ENCODE results near the gene LEFTY1.
"Not testable (repeated sequence)": the region's sequence is repeated elsewhere in the genome, so short reads cannot be mapped to it uniquely, and the experiment has no call there.

The LEFTY1 gene, protein sequence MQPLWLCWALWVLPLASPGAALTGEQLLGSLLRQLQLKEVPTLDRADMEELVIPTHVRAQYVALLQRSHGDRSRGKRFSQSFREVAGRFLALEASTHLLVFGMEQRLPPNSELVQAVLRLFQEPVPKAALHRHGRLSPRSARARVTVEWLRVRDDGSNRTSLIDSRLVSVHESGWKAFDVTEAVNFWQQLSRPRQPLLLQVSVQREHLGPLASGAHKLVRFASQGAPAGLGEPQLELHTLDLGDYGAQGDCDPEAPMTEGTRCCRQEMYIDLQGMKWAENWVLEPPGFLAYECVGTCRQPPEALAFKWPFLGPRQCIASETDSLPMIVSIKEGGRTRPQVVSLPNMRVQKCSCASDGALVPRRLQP

DNA sequence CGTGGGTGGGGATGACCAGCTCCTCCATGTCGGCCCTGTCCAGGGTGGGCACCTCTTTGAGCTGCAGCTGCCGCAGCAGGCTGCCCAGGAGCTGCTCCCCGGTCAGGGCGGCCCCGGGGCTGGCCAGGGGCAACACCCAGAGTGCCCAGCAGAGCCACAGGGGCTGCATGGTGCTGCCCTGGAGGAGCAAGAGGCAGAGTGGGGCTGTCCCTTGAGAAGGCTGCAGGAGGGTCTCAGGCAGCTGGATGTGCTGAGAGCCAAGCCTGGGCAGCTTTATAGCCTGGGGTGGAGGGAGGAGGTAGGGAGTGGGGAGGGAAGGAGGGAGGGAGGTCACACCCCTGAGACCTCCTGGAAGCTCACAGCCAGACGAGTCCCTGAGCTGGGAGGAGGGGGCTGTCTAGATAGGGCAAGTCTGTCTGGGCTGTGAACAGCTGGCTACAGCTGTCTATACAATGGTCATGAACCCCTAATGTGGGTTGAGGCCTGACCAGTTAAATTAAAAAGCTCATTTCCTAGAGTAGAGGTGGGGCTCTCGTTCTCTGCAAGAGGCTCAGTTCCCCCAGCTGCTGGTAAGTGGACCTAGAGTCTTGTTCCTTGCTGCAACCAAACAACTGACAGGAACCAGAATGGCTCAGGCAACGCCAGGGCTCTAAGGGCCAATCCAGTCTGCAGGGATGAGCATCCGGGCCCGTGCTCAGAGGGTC lies at the start of gene LEFTY1:
LEFTY1 (minus strand) TSS at position 249 of the 704 bp plus-strand sequence; CDS start at position 169, 80 bp downstream.
- DNase-seq, result no peak

DNA sequence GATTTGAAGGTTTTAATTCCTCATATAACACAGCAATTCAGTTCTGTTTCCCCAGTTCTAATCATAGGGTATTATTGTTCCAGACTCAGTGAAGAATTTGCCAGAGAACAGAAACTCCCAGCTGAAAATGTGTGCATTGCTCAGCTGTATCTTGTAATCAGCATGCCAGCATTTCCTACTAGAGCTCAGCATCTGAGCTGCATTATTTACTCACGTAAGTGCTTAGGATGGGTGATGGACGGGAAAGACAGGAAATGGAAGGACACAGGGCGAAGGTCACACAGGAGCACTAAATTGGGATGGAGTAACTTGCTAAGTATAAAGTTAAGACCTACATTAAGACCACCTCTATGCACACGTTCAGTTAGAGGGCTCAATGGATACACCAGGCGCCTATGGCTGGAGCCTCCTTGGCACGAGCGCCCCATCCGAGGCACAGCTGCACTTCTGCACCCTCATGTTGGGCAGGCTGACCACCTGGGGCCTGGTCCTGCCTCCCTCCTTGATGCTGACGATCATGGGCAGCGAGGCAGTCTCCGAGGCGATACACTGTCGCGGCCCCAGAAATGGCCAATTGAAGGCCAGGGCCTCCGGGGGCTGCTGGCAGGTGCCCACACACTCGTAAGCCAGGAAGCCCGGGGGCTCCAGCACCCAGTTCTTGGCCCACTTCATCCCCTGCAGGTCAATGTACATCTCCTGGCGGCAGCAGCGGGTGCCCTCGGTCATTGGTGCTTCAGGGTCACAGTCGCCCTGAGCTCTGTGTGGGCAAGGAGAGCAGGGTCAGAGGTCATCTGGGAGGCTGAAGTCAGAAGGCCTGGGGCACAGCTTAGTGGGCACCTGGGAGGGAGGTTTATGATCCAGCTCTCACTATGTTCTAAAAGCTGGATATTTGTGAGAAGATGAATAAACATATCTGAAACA lies 48.4 kb upstream of the LEFTY1 start:
- DNase-seq, result no peak

DNA sequence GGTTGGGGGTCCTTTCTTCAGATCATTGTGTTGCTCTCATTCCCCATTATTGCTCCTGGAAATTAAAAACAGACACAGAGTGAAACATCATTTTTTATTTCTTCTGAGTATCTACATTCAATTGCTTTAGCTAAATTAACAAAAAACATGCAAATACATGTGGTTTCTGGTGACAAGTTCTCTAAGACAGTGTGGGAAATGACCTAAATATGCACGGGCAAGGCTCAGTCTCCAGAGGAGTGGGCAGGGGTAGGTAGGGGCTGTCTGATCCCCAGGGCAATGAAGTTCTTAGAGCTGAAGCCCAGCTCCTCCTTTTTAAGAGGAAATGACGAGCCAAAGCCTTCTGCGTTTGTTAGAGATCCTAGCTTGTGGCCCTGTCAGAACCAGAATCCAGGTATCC lies 47.6 kb upstream of the LEFTY1 start:
- no peak for DNase-seq

DNA sequence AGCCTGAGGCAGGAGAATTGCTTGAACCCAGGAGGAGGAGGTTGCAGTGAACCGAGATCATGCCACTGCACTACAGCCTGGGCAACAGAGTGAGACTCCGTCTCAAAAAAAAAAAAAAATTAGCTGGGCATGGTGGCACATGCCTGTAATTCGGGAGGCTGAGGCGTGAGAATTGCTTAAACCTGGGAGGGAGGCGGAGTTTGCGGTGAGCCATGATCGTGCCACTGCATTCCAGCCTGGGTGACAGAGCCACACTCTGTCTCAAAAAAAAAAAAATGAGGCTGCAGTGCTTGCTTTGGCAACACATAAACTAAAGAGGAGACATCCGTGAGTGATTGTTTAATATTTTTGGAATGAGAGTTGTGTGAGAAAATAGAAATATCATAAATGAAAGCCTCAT lies 47.1 kb upstream of the LEFTY1 start:
- DNase-seq, result not testable (repeated sequence)

DNA sequence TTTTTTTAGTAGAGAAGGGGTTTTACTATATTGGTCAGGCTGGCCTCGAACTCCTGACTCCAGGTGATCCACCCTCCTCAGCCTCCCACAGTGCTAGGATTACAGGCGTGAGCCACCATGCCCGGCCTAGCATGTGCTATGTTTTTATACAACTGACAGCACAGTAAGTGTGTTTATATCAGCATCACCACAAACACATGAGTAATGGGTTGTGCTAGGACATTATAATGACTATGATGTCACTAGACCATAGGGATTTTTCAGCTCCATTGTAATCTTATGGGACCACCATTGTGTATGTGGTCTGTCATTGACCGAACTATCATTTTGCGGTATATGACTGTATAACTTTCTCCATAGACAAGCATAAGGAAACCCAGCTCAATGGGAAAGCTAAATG lies 45.8 kb upstream of the LEFTY1 start:
- DNase-seq, result no peak

DNA sequence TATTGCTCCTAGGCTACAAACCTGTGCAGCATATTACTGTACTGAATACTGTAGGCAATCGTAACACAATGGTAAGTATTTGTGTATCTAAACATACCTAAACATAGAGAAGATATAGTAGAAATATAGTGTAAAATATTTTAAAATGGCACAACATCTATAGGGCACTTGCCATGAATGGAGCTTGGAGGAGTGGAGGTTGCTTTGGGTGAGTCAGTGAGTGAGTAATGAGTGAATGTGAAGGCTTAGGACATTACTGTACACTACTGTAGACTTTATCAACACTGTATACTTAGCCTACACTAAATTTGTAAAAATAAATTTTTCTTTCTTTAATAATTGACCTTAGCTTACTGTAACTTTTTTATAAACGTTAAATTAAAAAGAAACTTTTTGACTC lies 44.1 kb upstream of the LEFTY1 start:
- DNase-seq, result no peak

DNA sequence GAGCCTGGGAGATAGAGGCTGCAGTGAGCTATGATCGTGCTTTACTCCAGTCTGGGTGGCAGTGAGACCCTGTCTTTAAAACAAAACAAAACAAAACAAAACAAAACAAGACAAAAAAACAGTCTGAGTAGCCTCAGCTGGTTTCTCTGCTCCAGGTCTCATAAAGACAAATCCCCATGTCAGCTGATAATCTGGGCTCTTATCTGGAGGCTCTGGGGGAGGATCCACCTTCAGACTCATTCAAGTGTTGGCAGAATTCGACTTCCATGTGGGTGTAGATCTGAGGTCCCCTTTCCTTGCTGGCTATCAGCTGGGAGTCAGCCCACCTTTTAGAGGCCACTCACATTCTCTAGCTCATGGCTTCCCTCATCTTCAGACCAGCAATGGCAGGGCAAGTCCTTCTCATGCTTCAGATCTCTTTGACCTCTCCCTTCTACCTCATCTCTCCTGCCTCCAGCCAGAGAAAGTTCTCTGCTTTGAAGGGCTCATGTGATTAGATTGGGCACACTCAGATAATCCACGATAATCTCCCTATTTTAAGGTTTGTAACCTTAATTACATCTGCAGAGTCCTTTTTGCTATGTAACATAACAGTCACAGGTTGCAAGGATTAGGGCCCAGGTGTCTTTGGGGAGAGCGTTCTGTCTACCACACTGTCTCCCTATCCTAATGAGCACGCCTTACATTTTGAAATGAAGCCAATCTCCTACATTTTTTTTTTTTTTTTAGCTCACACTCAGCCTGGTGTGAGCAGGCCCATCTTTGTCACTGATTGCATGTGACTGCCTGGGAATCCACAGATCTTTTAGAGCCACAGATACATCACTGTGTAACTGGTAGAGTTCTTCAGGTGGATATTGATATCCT lies 42.6 kb upstream of the LEFTY1 start:
- DNase-seq, result no peak

DNA sequence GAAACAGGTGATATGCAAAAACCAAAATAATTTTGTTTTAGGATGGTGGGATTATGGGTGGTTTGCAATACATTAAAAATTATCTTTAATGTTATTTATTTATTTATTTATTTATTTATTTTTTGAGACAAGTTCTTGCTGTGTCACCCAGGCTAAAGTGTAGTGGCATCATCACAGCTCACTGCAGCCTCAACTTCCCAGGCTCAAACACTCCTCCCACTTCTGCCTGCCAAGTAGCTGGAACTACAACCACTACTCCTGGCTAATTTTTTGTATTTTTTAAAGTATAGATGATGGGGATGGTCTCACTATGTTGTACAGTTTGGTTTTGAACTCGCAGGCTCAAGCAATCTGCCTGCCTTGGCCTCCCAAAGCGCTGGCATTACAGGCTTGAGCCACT lies 41.6 kb upstream of the LEFTY1 start:
- no peak for DNase-seq

DNA sequence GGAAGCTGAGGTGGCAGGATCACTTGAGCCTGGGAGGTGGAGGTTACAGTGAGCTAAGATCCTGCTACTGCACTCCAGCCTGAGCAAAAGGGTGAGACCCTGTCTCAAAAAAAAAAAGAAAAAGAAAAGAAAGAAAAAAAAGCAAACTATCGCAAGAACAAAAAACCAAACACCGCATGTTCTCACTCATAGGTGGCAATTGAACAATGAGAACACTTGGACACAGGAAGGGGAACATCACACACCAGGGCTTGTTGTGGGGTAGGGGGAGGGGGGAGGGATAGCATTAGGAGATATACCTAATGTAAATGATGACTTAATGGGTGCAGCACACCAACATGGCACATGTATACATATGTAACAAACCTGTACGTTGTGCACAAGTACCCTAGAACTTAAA lies 40.5 kb upstream of the LEFTY1 start:
- not testable (repeated sequence) for DNase-seq

DNA sequence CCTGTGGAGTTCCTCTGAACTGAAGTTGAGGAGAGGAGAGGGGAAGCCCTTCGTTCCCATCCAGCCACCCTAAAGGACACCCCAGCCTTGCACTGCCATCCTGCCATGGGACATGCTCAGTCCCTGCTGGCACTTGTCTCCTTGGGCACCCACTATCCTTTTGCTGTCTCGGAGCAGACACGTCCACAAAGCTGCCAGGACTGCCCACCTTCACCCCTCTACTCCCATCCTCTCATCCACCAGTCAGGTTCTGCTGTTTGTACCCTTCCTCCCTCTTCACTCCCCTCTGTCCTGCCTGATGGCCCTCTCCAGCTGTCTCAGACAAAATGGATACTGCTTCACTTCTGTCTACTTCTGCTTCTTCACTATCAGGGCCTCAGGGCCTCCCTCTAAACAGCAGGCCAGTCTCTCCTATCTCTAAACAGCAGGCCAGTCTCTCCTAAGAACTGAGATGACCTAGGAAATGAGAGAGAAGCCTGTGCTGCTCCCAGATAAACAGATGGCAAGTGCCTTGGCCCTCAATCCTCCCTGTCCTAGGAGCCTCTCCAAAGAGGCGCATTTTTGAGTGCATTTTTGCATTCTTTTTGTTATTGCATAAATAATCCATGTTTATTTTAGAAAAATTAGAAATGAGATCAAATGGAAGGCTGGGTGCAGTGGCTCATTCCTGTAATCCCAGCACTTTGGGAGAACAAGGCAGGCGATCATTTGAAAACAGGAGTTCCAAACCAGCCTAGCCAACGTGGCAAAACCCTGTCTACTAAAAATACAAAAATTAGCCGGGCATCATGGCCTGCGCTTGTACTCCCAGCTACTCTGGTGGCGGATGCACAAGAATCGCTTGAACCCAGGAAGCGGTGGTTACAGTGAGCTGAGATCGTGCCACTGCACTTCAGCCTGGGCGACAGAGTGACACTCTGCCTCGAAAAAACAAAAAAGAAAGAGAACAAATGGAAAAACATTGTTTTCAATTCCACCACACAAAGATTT lies 39.5 kb upstream of the LEFTY1 start:
- peak; percentile 19 for DNase-seq

DNA sequence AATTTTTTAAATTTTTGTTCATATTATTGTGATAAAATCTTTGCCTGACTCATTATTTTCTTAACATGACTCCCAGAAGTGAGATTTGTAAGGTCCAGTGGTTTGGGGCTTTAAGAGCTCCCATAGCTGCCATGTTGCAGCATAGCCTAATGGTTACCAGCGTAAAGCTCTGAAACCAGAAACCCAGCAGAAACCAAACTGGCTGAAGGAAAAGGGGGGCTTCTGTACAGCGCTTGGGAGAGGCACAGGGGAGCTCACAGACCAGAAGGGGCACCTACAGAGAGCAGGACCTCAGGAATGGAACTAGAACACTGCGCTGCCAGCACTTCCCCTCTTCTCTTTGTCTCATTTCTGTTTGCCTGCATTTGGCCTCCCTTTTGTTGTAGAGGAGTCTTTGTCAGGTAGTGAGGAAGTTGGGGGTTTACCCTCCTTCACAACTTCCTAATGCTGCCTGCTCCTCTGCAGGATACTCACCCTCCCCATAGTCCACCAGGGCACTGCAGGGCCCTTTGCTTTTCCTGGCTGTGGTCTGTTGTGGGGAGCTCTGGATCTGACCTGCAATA lies 37.7 kb upstream of the LEFTY1 start:
- DNase-seq, result no peak

DNA sequence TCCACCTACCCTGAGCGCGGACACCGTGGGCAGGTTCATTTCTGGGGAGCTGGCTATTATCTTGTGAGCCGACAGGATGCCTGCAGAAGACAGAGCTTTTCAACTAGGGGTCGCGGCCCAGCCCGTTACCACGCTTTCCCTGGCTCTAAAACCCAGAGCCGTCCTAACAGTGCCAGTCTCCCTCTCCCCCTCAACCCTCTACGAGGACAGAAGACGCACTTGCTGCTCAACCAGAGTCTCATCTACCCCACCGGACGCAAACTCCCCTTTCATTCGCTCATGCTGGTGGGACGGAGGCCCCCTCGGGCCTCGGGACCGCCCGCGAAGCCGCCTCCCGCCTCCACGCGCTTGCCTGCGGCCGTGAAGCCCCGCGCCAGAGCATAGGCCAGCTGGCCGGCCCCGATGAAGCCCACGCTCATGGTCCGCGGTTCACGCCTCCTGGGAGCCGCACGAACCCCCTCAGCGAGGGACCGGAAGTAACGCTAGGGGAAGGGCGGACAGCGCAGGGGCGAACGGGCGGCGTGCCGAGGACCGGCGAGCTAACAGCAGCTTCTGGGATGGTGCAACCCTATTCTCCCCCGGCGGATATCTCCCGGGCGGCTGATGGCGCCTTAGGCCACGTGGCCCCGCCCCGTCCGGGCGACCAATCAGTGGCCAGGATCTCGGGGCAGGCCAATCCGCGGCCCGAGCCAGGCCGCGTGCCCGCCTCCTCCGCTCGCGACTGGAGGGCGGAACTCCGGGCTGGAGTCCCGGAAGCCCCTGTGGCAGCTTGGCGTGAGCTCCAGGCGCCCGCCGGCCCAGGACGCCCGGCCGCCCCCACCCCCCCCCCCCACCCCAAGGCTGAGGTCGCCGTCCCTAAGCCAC lies 35.0 kb upstream of the LEFTY1 start, which contains the start of gene PYCR2:
PYCR2 (minus strand) TSS at position 559 of the 864 bp plus-strand sequence; CDS start at position 419, 140 bp downstream.
- peak; percentile 95 for DNase-seq

DNA sequence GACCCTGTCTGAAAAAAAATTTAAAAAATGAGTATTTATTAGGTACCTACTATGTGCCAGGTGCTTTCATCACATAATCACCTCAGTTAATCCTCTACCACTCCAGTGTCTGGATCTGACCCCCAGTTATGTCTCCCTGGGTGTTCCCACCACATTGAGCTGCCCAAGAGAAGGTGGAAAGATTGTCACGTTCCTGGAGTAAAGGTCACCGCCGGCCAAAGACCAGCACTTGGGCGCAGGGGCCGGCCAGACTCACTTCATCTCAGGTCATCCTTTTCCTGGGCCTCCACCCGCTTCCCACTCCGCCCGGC lies 34.4 kb upstream of the LEFTY1 start:
- DNase-seq, result no peak

DNA sequence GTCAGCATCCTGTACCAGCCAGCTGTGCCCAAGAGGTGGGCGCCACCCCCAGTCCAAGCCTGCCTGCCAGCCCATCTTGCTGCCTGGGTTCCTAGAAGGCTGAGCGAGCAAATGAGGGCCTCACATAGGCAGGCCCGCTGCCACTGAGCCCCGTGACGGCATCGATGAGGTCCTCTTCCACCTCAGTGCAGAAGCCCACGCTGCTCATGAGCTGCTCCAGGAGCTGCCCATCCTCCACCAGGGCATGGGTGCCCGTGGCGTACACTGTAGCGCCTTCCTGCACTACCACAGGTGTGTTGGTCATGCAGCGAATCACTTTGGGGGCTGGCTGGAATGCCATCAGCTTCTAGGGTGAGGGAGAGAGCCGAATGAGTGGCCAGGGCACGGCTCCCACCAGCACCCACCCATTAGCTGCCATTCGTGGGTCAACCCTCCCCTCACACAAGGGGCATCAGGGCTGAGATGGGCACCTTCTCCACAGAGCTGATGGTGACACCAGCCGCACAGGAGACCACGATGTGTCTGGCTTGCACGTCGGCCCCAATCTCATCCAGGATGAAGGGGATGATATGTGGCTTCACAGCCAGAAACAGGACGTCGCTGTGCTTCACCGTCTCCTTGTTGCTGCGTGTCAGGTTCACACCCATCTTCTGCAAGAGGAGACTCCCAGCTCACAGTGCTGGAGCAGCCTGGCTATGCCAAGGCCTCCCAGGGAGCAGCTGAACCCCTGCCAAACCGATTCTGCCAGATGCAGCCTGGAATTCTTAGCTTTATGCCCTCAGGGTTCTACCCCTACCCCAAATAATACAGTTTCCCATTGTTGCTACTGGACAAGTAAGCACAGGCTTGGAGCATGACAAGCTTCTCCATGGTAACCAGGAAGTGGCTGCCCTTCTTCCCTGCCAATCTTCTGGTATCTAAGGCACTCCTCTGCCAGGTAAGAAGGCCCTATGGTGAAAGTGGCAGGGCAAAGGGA lies 33.1 kb upstream of the LEFTY1 start:
- no peak for DNase-seq

DNA sequence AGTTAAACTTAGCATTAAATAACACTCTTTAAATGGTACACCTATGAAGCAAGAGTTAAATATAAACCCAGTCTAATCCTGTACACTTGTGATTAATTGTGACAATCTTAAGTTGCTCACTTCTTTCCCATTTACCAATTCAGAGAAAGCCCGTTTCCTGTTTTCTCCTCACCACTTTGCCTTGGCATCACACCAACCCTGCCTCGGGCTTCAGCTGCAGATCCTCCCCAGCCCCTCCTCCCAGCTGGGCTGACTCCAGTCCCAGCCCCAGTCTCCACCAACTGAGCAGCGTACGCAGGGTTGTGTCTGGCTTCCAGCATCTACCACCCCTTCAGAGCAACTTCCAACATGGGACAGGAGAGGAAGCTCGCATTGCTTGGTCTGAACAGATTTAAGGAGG lies 31.0 kb upstream of the LEFTY1 start:
- peak; percentile 47 for DNase-seq

DNA sequence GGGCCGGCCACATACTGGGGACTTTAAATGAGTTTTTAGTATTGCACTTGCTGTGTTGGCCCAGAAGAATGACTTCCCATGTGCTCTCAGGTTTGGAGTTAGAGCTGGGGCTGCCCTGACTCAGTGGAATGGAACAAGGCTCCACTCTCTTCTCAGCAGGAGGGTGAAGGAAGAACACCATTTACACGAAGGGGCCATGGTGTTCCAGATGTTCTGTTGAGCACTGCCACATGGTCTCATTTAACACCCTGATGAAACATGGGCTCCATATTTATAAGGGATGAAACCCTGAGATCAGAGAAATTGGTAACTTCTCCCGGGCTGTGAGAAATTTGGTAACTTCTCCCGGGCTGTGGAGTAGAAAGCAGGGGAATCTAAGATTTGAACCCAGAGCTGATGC lies 29.3 kb upstream of the LEFTY1 start:
- no peak for DNase-seq

DNA sequence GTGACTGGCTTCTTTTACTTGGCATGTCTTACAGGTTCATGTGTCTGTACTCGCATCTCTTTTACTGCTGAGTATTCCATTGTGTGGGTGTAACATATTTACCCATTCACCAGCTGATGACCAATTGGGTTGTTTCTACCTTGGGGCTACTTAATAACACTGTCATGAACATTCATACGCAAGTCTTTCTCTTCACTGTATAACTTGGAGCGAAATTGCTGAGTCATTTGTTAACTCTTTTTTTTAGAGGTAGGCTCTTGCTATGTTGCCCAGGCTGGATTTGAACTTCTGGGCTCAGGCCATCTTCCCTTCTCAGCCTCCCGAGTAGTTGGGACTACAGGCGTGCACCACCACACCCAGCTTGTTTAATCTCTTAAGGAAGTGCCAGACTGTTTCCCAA lies 28.6 kb upstream of the LEFTY1 start:
- no peak for DNase-seq

DNA sequence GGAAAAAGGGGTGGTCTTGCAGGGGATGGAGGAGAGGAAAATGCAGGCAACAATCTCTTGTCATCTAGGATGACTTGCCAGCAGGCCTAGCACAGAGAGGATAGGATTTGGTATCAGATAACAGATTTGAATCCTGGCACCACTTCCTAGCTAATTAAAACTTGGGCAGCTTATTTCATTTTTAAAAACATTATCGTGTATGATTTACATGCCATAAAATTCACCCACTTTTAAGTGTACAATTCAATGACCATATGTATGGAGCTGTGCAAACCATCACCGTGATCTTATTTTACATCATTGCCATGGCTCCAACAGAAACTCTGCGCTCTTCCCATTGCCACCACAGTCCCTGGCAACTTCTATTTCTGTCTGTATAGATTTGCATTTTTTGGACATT lies 28.2 kb upstream of the LEFTY1 start:
- DNase-seq, result no peak

All from stimulated activated CD4-positive, alpha-beta T cell treated with anti-CD3 and anti-CD28 coated beads, Interleukin-1b, Interleukin-23, amount 100 ng/mL, for 48 hours (primary cell).